Lower leg skin (tissue), 4 donors: ENCODE results near the gene MS4A2. TPM values are rescaled to one million over a fixed set of nuclear protein-coding genes. Genes with fewer than 3 reads are reported as not detected.
"Not testable (repeated sequence)": the region's sequence is repeated elsewhere in the genome, so short reads cannot be mapped to it uniquely, and the experiment has no call there.

Source experiments
- DNase-seq, 2 donors: peaks; one replicate each; pipeline ENCODE4 v3.0.0-alpha.2; 2019; ENCODE audit warnings: low spot score in 2 of 2
- H3K4me3 ChIP-seq: fragments of 200-600 bp; sonication (generic); 2 replicates; pipeline ENCODE4 v1.5.1; 2017; ENCODE audit warnings: mild to moderate bottlenecking, low read depth; ENCODE audit not compliant: poor library complexity, severe bottlenecking
- POLR2A ChIP-seq, 2 donors: fragments of 450-650 bp; IDR thresholded peaks; one replicate each; pipeline ENCODE4 v1.6.1; 2016 to 2017; ENCODE audit warnings: antibody characterized with exemption in 2 of 2, mild to moderate bottlenecking in 1 of 2, moderate library complexity in 1 of 2
- WGBS, 2 donors: methylation state at CpG; one replicate each; pipeline ENCODE4 v1.1.5; 2018; 5-methylcytosine and 5-hydroxymethylcytosine counted together
- intact Hi-C: fragments of 100-400 bp; cut with DNase I; formaldehyde crosslinking; loops from one replicate; pipeline ENCODE4 v1.15.0; 2023; ENCODE audit warnings: low total_unique reads
- total RNA-seq, 4 donors: library from RNA; depleted of rRNA; stranded (reverse); fragments of >200 nt; gene quantifications; one replicate each; pipeline ENCODE4 v1.1.0, GENCODE V29; 2016
- TF ChIP-seq, protein P1 (sequence below), 3 donors: fragments of 450-650 bp; IDR thresholded peaks; one replicate each; pipeline ENCODE4 v1.5.1; 2016; ENCODE audit warnings: antibody characterized with exemption in 3 of 3, mild to moderate bottlenecking in 3 of 3, moderate library complexity in 2 of 3

Gene MS4A2
- total RNA-seq, 4 donors from 2014 or later, result 0.13 to 1.8 (median 0.32) TPM

DNA sequence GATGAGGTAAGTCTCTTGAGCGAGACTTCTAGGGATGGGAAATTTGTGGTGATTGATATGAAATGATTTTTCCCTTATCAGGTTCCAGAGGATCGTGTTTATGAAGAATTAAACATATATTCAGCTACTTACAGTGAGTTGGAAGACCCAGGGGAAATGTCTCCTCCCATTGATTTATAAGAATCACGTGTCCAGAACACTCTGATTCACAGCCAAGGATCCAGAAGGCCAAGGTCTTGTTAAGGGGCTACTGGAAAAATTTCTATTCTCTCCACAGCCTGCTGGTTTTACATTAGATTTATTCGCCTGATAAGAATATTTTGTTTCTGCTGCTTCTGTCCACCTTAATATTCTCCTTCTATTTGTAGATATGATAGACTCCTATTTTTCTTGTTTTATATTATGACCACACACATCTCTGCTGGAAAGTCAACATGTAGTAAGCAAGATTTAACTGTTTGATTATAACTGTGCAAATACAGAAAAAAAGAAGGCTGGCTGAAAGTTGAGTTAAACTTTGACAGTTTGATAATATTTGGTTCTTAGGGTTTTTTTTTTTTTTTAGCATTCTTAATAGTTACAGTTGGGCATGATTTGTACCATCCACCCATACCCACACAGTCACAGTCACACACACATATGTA lies 7.1 kb downstream of the MS4A2 start:
- intact Hi-C loops, result no loop called here

DNA sequence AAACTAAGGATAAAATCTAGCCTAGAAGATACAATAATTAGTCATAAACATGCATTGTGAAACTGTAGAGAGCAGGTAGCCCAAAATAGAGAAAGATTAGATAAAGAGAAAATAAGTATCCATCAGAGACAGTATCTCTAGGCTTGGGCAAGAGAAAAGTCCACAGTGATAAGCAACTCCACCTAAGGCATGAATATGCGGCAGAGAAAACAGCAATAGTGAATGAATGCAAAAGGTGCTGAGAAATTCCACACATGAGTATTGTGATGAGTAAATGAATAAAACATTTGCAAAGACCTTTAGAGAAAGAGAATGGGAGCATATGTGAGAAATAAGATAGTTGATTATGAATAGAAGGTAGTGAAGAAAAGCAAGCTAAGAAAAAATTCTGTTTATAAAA lies 8.7 kb downstream of the MS4A2 start:
- H3K4me3 ChIP-seq, result no peak overlapping the region
- WGBS, 2 donors, result 87 to 89% methylated on average over 1 of the region's 1 CpG
- TF ChIP-seq, protein P1, sequence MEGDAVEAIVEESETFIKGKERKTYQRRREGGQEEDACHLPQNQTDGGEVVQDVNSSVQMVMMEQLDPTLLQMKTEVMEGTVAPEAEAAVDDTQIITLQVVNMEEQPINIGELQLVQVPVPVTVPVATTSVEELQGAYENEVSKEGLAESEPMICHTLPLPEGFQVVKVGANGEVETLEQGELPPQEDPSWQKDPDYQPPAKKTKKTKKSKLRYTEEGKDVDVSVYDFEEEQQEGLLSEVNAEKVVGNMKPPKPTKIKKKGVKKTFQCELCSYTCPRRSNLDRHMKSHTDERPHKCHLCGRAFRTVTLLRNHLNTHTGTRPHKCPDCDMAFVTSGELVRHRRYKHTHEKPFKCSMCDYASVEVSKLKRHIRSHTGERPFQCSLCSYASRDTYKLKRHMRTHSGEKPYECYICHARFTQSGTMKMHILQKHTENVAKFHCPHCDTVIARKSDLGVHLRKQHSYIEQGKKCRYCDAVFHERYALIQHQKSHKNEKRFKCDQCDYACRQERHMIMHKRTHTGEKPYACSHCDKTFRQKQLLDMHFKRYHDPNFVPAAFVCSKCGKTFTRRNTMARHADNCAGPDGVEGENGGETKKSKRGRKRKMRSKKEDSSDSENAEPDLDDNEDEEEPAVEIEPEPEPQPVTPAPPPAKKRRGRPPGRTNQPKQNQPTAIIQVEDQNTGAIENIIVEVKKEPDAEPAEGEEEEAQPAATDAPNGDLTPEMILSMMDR (IDR thresholded peaks at IDR 0.05), result no peak
- no peak for TF ChIP-seq POLR2A (IDR thresholded peaks at IDR 0.05)
- intact Hi-C loops, result no loop called here
- no peak for DNase-seq

More for the DNA sequence above, 7.1 kb downstream of the MS4A2 start:
- DNase-seq, result no peak
- no peak overlapping the region for H3K4me3 ChIP-seq
- TF ChIP-seq, protein P1 (IDR thresholded peaks at IDR 0.05), result no peak
- TF ChIP-seq POLR2A (IDR thresholded peaks at IDR 0.05), result no peak
- WGBS, 2 donors, result 76 to 77% methylated on average over 4 of the region's 4 CpGs

DNA sequence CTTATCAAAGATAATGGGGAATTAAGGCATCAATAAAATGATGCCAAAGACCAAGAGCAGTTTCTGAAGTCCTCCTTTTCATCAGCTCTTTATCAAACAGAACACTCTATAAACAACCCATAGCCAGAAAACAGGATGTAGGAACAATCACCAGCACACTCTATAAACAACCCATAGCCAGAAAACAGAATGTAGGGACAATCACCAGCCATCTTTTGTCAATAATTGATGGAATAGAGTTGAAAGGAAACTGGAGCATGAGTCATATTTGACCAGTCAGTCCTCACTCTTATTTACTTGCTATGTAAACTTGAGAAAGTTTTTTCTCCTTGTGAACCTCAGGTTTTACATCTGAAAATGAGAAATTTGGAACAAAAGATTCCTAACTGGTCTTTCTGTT lies 10.0 kb downstream of the MS4A2 start:
- no peak overlapping the region for H3K4me3 ChIP-seq
- intact Hi-C loops, result no loop called here
- no peak for TF ChIP-seq POLR2A (IDR thresholded peaks at IDR 0.05)
- TF ChIP-seq, protein P1 (IDR thresholded peaks at IDR 0.05), result no peak
- DNase-seq, result no peak

DNA sequence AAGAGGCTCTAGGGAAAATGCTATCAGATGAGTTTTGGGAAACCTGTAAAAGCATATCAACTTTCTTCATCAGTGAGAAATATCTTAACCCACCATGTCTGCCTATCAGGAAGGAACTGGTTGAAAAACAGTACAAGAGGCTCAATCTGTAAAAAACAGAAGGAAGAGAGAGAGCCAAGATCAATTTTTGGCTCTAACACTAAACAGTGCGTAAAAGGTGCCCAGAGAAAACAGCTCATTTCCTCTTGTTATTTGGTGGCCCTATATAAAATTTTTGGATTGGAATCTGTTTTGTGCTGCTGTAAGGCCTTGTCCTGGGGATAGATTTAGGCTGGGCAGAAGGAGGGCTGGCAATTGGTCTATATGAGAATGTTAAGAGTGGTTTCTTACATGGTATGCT lies 12.1 kb downstream of the MS4A2 start:
- DNase-seq, result no peak
- 82 to 86% methylated on average over 1 of the region's 1 CpG for WGBS, 2 donors
- intact Hi-C loops, result no loop called here

DNA sequence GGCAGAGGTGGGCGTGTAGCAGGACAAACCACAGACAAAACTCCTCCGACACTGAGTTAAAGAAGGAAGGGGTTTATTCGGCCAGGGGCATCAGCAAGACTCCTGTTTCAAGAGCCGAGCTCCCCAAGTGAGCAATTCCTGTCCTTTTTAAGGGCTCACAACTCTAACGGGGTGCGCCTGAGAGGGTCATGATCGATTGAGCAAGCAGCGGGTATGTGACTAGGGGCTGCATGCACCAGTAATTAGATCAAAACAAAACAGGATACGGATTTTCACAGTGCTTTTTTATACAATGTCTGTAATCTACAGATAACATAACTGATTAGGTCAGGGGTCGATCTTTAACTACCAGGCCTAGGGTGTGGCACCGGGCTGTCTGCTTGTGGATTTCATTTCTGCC lies 12.9 kb downstream of the MS4A2 start:
- DNase-seq, H3K4me3 ChIP-seq, intact Hi-C loops: not testable (repeated sequence)
- 77 to 80% methylated on average over 11 of the region's 11 CpGs for WGBS, 2 donors

More for the DNA sequence above, 12.1 kb downstream of the MS4A2 start:
- TF ChIP-seq, protein P1 (IDR thresholded peaks at IDR 0.05), result no peak
- no peak for TF ChIP-seq POLR2A (IDR thresholded peaks at IDR 0.05)
- H3K4me3 ChIP-seq, result no peak overlapping the region

DNA sequence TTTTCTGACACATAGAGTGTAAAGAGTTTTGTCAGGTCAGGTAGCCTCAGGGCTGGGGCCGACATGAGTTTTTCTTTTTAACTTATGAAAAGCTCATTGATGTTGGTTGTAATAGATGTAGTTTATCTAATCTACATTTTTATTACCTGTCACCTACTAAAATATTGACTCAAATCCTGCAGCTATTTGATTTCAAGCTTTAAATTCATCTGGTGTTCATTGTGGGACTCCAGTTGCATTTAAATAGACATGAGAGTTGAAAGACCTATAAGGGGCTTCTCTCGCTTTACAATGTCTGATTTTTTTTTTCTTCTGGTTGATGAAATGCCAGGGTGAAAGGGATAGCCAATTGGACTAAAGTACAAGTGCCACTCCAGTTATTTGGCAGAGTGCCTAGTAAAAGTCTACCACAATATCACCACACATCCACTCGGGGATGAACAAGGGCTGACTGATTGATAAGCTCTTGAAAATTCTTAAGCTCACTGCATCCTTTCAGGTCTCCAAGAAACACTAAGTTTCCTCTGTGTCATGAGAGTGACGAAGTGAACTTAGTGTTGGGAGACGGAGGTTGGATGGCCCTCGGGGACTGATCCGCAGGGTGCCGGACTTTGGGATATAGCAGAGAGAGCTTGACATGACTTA lies 16.1 kb downstream of the MS4A2 start:
- WGBS, 2 donors, result 77 to 80% methylated on average over 8 of the region's 8 CpGs

DNA sequence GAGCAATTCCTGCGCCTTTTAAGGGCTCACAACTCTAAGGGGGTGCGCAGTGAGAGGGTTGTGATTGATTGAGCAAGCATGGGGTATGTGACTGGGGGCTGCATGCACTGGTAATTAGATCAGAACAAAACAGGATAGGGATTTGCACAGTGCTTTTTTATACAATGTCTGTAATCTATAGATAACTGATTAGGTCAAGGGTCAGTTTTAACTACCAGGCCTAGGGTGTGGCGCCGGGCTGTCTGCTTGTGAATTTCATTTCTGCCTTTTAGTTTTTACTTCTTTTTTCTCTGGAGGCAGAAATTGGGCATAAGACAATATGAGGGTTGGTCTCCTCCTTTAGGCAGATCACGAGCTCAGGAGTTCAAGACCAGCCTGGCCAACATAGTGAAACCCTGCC lies 20.2 kb downstream of the MS4A2 start:
- intact Hi-C loops, DNase-seq, H3K4me3 ChIP-seq: not testable (repeated sequence)
- 85 to 91% methylated on average over 5 of the region's 5 CpGs for WGBS, 2 donors

More for the DNA sequence above, 16.1 kb downstream of the MS4A2 start:
- DNase-seq, H3K4me3 ChIP-seq, intact Hi-C loops: not testable (repeated sequence)
